Lower leg skin (tissue), 3 donors: Measurements from ENCODE around the gene MRPL41.

Experiments used
- CTCF ChIP-seq, 3 donors: fragments of 450-650 bp; IDR thresholded peaks; one replicate each; pipeline ENCODE4 v1.5.1; 2016; ENCODE audit warnings: antibody characterized with exemption in 3 of 3, mild to moderate bottlenecking in 3 of 3, moderate library complexity in 2 of 3
- POLR2A ChIP-seq, 2 donors: fragments of 450-650 bp; IDR thresholded peaks; one replicate each; pipeline ENCODE4 v1.6.1; 2016 to 2017; ENCODE audit warnings: antibody characterized with exemption in 2 of 2, mild to moderate bottlenecking in 1 of 2, moderate library complexity in 1 of 2

- TF ChIP-seq CTCF (IDR thresholded peaks at IDR 0.05) (no peak), POLR2A (IDR thresholded peaks at IDR 0.05) (no peak)
These were observed 13.6 kb upstream of the MRPL41 start for GRCh38 chr9:137538058-137538457.
